NCI-H526 treated with DMSO at 0.1 percent for 48 hours (cell line): Measurements from ENCODE around the gene VWDE.
"Not testable (repeated sequence)": the region's sequence is repeated elsewhere in the genome, so short reads cannot be mapped to it uniquely, and the experiment has no call there.

Source experiments
- DNase-seq: peaks from one replicate; lab custom pipeline; 2025; lab: John Stamatoyannopoulos, UW

VWDE gene

GRCh38 chr7:12403287-12404181, at the start of gene VWDE:
VWDE (minus strand) TSS chr7:12403865; CDS start chr7:12403716, 149 bp downstream.
- peak; percentile 92 for DNase-seq

GRCh38 chr7:12453136-12453535, 49.5 kb upstream of the VWDE start:
- not testable (repeated sequence) for DNase-seq

GRCh38 chr7:12450615-12451014, 47.0 kb upstream of the VWDE start:
- no peak for DNase-seq

- no peak for DNase-seq
Observed at GRCh38 chr7:12444785-12445184, 41.1 kb upstream of the VWDE start.

- DNase-seq: no peak
Observed at GRCh38 chr7:12440229-12440628, 36.6 kb upstream of the VWDE start.

GRCh38 chr7:12436896-12437535, 33.4 kb upstream of the VWDE start:
- DNase-seq: peak; percentile 32

- no peak for DNase-seq
Observed at GRCh38 chr7:12436126-12436525, 32.5 kb upstream of the VWDE start.

- peak; percentile 27 for DNase-seq
Observed at GRCh38 chr7:12434012-12434642, 30.5 kb upstream of the VWDE start.

GRCh38 chr7:12431886-12432556, 28.4 kb upstream of the VWDE start:
- no peak for DNase-seq

GRCh38 chr7:12425311-12425710, 21.6 kb upstream of the VWDE start:
- DNase-seq: no peak

- peak; percentile 41 for DNase-seq
Observed at GRCh38 chr7:12423997-12424745, 20.5 kb upstream of the VWDE start.

- DNase-seq: no peak
Observed at GRCh38 chr7:12423355-12423996, 19.8 kb upstream of the VWDE start.

- DNase-seq: no peak
Observed at GRCh38 chr7:12422554-12423320, 19.1 kb upstream of the VWDE start.

- DNase-seq: no peak
Observed at GRCh38 chr7:12418452-12418851, 14.8 kb upstream of the VWDE start.

- no peak for DNase-seq
Observed at GRCh38 chr7:12415072-12415471, 11.4 kb upstream of the VWDE start.

GRCh38 chr7:12412407-12412806, 8.7 kb upstream of the VWDE start:
- no peak for DNase-seq

GRCh38 chr7:12410523-12410922, 6.9 kb upstream of the VWDE start:
- DNase-seq: no peak

GRCh38 chr7:12409097-12409711, 5.5 kb upstream of the VWDE start:
- DNase-seq: no peak

- not testable (repeated sequence) for DNase-seq
Observed at GRCh38 chr7:12407652-12408051, 4.0 kb upstream of the VWDE start.

- no peak for DNase-seq
Observed at GRCh38 chr7:12402365-12402725, 1.3 kb downstream of the VWDE start.
